NCI-H82 (cell line): ENCODE data around the gene TAS2R43.
"Not testable (repeated sequence)": the region's sequence is repeated elsewhere in the genome, so short reads cannot be mapped to it uniquely, and the experiment has no call there.

Experiments used
- DNase-seq: peaks from one replicate; lab custom pipeline; 2025; lab: John Stamatoyannopoulos, UW

Gene TAS2R43

DNA sequence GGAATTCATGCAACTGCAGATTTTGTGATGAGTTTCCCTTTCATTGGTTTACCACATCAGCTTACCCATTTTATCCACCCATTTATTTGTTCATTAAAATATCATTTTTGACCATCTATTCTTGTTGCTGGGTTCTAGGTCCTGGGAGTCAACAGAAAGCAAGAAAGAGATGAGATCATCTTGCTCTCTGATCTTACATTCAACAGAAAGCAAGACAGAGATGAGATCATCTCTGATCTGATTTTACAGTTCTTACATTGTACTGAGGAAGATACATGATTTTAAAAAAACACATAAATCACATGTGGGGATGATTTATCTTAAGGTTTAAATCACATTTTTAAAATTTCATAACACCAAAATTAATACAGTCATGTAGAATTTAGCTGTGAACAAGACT is 32.3 kb downstream of the TAS2R43 start:
- DNase-seq, result no peak

DNA sequence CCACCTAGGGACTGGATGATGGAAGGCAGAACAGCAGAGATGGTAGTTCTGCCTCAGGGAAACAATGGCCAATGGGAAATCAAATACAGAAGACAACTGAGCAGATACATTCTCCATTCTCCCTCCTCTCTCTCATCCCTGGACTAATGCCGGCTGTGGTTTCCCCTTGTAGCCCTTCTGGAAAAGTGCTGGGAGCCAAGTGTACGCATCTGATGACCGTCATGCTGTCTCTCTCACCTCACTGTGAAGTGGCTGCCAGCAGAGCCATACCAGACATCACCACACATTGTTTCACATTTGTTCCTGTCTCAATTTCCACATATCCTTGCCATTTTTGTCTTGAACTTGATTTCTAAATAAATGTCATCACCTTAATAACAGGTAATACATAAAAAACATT is 33.1 kb downstream of the TAS2R43 start:
- no peak for DNase-seq

DNA sequence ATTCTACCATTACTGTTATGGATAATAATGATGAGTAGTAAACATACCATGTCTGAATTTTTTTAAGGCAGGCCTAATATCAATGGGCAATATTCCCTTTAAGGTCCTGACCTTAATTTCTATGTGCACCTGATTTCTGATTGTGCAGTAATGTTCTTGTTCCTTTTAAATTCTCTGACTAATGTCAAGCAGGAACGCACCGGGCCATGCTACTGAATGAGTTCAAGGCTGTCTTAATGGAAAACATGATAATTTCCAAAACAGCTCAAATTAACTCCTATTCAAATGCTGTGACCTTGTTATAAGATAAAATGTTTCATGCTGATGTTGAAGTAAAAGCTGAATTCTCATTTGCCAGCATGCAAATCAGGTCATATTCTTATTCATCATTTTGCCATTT is 36.8 kb downstream of the TAS2R43 start:
- no peak for DNase-seq

DNA sequence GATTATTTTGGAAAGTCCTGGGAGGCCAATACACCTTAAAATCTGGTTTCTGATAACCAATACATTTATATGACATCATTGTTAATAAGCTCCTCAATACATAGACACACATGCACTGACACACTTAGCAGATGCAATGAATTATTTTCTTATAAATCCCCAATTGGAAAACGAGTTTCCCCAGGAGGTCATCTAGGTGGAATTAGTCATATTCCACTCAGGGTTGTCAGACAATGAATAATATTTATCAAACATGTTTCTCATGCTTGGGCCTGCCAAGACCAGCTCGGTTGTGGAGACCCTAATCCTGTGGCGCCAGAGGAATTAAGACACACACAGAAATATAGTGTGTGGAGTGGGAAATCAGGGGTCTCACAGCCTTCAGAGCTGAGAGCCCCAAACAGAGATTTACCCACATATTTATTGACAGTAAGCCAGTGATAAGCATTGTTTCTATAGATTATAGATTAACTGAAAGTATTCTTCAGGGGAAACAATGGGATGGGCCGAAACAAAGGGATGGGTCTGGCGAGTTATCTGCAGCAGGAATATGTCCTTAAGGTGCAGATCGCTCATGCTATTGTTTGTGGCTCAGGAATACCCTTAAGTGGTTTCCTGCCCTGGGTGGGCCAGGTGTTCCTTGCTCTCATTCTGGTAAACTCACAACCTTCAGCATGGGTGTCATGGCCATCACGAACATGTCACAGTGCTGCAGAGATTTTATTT is 42.1 kb downstream of the TAS2R43 start:
- DNase-seq, result not testable (repeated sequence)

DNA sequence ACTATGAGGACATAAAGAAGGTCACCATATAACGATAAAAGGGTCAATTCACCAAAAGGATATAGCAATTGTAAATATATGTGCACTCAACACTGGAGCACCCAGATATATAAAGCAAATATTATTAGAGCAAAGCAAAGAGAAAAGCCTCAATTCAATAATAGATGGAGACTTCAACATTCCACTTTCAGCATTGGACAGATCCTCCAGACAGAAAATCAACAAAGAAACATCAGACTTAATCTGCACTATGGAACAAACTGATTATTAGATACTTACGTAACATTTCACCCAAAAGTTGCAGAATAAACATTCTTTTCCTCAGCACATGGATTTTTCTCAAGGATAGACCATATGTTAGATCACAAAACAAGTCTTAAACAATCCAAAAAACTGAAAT is 50.7 kb downstream of the TAS2R43 start:
- not testable (repeated sequence) for DNase-seq
